Brain microvascular endothelial cell (primary cell): ENCODE measurements around the gene STXBP3.
A peak's percentile ranks its signal among the peaks of the same experiment; 100 is the strongest.

Experiments
- DNase-seq: peaks from one replicate; pipeline ENCODE4 v3.0.0-alpha.2; 2020
- H3K27ac ChIP-seq: fragments of 250-450 bp; sonication (Bioruptor Pico); 2 replicates; pipeline ENCODE4 v1.5.1; 2020; ENCODE audit warnings: mild to moderate bottlenecking, moderate library complexity
- H3K27me3 ChIP-seq: fragments of 250-450 bp; sonication (Bioruptor Pico); replicated peaks from 2 replicates; pipeline ENCODE4 v1.5.1; 2020; ENCODE audit warnings: mild to moderate bottlenecking
- H3K36me3 ChIP-seq: fragments of 250-450 bp; sonication (Bioruptor Pico); replicated peaks from 2 replicates; pipeline ENCODE4 v1.5.1; 2020; ENCODE audit warnings: mild to moderate bottlenecking
- H3K4me3 ChIP-seq: 2 replicates; pipeline ENCODE4 v1.5.1; 2011; ENCODE audit warnings: low read depth, mild to moderate bottlenecking, control low read depth, low read length, moderate library complexity
- in situ Hi-C: cut with HindIII; loops from 2 replicates; pipeline ENCODE4 v1.10.0; 2017; ENCODE audit warnings: low sequenced_read_pairs, low pct_ligation_motif_present
- TF ChIP-seq, protein P1 (sequence below): IDR thresholded peaks from 2 replicates; pipeline ENCODE4 v1.5.1; 2011; ENCODE audit warnings: low read depth, mild to moderate bottlenecking, moderate library complexity, low read length, control low read depth, inconsistent platforms; ENCODE audit errors: missing control alignments

The STXBP3 gene

DNA sequence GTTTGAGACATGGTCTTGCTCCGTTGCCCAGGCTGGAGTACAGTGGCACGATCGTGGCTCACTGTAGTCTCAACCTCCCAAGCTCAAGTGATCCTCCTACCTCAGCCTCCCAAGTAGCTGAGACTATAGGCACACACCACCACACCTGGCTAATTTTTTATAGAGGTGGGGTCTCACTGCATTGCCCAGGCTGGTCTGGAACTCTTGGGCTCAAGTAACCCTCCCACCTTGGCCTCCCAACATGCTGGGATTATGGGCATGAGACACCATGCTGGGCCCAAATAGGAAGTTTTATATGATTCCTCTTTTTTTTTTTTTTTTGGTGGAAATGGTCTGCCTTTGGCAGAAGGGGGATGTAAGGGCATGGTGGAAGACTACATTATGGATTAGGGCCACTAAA is 39.8 kb upstream of the STXBP3 start:
- Histone ChIP-seq H3K27me3 (no peaks in the 10 kb centered on the region), H3K27ac (no peak overlapping the region), H3K36me3 (peaks cover 4% of the 10 kb centered on the region), H3K4me3 (no peak overlapping the region)
- in situ Hi-C loops, result no loop called here
- TF ChIP-seq, protein P1, sequence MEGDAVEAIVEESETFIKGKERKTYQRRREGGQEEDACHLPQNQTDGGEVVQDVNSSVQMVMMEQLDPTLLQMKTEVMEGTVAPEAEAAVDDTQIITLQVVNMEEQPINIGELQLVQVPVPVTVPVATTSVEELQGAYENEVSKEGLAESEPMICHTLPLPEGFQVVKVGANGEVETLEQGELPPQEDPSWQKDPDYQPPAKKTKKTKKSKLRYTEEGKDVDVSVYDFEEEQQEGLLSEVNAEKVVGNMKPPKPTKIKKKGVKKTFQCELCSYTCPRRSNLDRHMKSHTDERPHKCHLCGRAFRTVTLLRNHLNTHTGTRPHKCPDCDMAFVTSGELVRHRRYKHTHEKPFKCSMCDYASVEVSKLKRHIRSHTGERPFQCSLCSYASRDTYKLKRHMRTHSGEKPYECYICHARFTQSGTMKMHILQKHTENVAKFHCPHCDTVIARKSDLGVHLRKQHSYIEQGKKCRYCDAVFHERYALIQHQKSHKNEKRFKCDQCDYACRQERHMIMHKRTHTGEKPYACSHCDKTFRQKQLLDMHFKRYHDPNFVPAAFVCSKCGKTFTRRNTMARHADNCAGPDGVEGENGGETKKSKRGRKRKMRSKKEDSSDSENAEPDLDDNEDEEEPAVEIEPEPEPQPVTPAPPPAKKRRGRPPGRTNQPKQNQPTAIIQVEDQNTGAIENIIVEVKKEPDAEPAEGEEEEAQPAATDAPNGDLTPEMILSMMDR, result no peak
- DNase-seq, result no peak

GRCh38 chr1:108708691-108709660 is 37.5 kb upstream of the STXBP3 start:
- no peak for DNase-seq
- Histone ChIP-seq H3K27me3 (no peaks in the 10 kb centered on the region), H3K36me3 (no peaks in the 10 kb centered on the region), H3K27ac (no peak overlapping the region), H3K4me3 (no peak overlapping the region)
- TF ChIP-seq, protein P1, result peak; percentile 25
- in situ Hi-C loops, result no loop called here

- Histone ChIP-seq H3K27me3 (no peaks in the 10 kb centered on the region), H3K4me3 (no peak within 1 kb of the TSS), H3K36me3 (no peaks in the 10 kb centered on the region), H3K27ac (no peak within 1 kb of the TSS)
- in situ Hi-C loops, result no loop called here
- DNase-seq, result peak; percentile 60
- TF ChIP-seq, protein P1, result no peak
These were observed 33.8 kb upstream of the STXBP3 start, which contains the start of gene FNDC7 for GRCh38 chr1:108712606-108713150. Gene FNDC7, plus strand, starts transcription at chr1:108712908. Its CDS starts 26 bp downstream, at chr1:108712934.

DNA sequence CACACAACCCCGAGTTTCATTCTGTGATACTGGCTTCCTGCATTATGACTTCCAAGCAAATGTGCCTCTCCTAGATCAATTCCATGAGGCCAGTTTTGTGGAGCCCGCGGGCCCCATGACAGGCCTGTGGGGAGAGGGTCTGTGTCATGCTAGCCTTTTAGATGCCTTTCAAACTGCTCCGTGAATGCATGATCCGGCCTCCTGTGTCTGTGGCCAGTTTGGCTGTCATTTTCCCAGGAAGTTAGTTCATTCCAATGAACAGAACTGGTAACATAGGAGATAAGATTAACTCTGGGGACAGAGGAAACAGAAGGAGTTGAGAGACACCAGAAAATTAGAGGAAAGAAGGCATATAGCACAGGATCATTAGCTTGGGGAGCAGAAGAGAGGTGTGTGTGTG is 30.5 kb upstream of the STXBP3 start:
- no peak overlapping the region for H3K27ac ChIP-seq
- TF ChIP-seq, protein P1, result no peak
- no peaks in the 10 kb centered on the region for H3K36me3 ChIP-seq
- peak; percentile 28 for DNase-seq
- no peak overlapping the region for H3K4me3 ChIP-seq
- no peaks in the 10 kb centered on the region for H3K27me3 ChIP-seq
- in situ Hi-C loops, result no loop called here

- H3K27ac ChIP-seq, result no peak overlapping the region
- TF ChIP-seq, protein P1, result no peak
- peak; percentile 47 for DNase-seq
- H3K4me3 ChIP-seq, result no peak overlapping the region
- no peaks in the 10 kb centered on the region for H3K27me3 ChIP-seq
- H3K36me3 ChIP-seq, result no peaks in the 10 kb centered on the region
- in situ Hi-C loops, result no loop called here
These were observed 29.8 kb upstream of the STXBP3 start for GRCh38 chr1:108716437-108717230.
